Measurements from ENCODE around the gene GSKIP.

Gene GSKIP

GRCh38 chr14:96370528-96370927 is 7.2 kb downstream of the GSKIP start:
- H3K36me3 ChIP-seq (ENCODE audit: low read length) = no peaks in the 10 kb centered on the region
- H3F3A ChIP-seq (ENCODE audit: insufficient read depth) = no peaks in the 10 kb centered on the region
- H3K9ac ChIP-seq (ENCODE audit: low read length) = no peak overlapping the region
- no peaks in the 10 kb centered on the region for H3K9me2 ChIP-seq (replicated peaks; ENCODE audit: insufficient read depth, low read length)
- H3K4me3 ChIP-seq (ENCODE audit: insufficient read depth, low read length, poor library complexity, severe bottlenecking) = no peak overlapping the region
- H3K9me3 ChIP-seq (ENCODE audit: insufficient read depth, low read length) = no peaks in the 10 kb centered on the region
- peaks cover 32% of the 10 kb centered on the region for H3K79me2 ChIP-seq (ENCODE audit: insufficient read depth, low read length)
- H3K27me3 ChIP-seq (ENCODE audit: low read length) = no peaks in the 10 kb centered on the region
- H3K27ac ChIP-seq (ENCODE audit: low read depth, low read length) = no peak overlapping the region
- TF ChIP-seq, protein P1, sequence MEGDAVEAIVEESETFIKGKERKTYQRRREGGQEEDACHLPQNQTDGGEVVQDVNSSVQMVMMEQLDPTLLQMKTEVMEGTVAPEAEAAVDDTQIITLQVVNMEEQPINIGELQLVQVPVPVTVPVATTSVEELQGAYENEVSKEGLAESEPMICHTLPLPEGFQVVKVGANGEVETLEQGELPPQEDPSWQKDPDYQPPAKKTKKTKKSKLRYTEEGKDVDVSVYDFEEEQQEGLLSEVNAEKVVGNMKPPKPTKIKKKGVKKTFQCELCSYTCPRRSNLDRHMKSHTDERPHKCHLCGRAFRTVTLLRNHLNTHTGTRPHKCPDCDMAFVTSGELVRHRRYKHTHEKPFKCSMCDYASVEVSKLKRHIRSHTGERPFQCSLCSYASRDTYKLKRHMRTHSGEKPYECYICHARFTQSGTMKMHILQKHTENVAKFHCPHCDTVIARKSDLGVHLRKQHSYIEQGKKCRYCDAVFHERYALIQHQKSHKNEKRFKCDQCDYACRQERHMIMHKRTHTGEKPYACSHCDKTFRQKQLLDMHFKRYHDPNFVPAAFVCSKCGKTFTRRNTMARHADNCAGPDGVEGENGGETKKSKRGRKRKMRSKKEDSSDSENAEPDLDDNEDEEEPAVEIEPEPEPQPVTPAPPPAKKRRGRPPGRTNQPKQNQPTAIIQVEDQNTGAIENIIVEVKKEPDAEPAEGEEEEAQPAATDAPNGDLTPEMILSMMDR (IDR thresholded peaks at IDR 0.05; ENCODE audit: insufficient read depth, low read length, poor library complexity, severe bottlenecking) = no peak
- no peak for TF ChIP-seq EZH2phosphoT487 (conservative IDR thresholded peaks at IDR 0.05; ENCODE audit: low read length)
- H4K20me1 ChIP-seq (ENCODE audit: low read depth, low read length) = no peaks in the 10 kb centered on the region
- H2AFZ ChIP-seq (ENCODE audit: low read depth, low read length, severe bottlenecking) = no peak overlapping the region
- H3K4me2 ChIP-seq (ENCODE audit: low read depth, low read length, poor library complexity, severe bottlenecking) = no peak overlapping the region

DNA sequence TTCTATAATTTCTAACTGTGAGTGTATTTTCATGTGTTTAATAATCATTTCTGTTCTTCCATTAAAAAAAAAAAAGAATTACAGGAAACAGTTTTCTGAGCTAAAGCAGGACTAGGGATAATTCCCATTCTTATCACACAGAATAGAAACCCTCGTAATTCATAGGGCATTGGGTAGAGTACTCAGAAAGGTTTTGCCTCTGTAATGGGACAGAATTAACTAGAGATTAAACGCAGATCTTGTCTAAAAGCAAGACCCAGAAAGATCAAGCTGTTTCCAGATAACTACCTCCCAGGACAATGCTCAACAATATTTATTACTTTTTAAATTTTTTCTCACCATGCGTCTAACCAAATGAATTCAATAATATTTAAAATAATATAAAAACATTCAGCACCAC is 10.2 kb downstream of the GSKIP start:
- H3K9ac ChIP-seq (ENCODE audit: low read length) = no peak overlapping the region
- H3K4me2 ChIP-seq (ENCODE audit: low read depth, low read length, poor library complexity, severe bottlenecking) = no peak overlapping the region
- H2AFZ ChIP-seq (ENCODE audit: low read depth, low read length, severe bottlenecking) = no peak overlapping the region
- H3K9me2 ChIP-seq (replicated peaks; ENCODE audit: insufficient read depth, low read length) = no peaks in the 10 kb centered on the region
- no peaks in the 10 kb centered on the region for H3K36me3 ChIP-seq (ENCODE audit: low read length)
- H3K27me3 ChIP-seq (ENCODE audit: low read length) = no peaks in the 10 kb centered on the region
- H3K4me3 ChIP-seq (ENCODE audit: insufficient read depth, low read length, poor library complexity, severe bottlenecking) = no peak overlapping the region
- H4K20me1 ChIP-seq (ENCODE audit: low read depth, low read length) = no peaks in the 10 kb centered on the region
- TF ChIP-seq, protein P1 (IDR thresholded peaks at IDR 0.05; ENCODE audit: insufficient read depth, low read length, poor library complexity, severe bottlenecking) = no peak
- no peak for TF ChIP-seq EZH2phosphoT487 (conservative IDR thresholded peaks at IDR 0.05; ENCODE audit: low read length)
- H3F3A ChIP-seq (ENCODE audit: insufficient read depth) = no peaks in the 10 kb centered on the region
- H3K9me3 ChIP-seq (ENCODE audit: insufficient read depth, low read length) = no peaks in the 10 kb centered on the region
- no peak overlapping the region for H3K27ac ChIP-seq (ENCODE audit: low read depth, low read length)
- peaks cover 18% of the 10 kb centered on the region for H3K79me2 ChIP-seq (ENCODE audit: insufficient read depth, low read length)

DNA sequence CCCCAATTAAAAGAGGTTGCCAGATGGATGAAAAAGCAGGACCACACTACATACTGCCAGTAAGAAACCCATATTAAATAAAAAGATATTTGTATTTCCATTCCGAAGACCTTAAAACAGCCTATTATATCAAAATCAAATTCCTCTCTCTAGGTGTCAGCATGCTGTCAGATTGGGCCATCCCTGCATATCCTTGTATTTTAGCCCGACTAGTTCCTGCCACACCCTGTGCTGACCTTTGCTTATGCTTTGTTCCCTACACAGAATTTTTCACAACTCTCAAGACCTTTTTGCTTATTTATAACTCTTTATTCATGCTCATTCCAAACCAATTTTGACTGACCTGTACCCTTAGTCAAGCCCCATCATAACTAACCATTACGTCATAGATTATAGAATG is 12.8 kb downstream of the GSKIP start:
- Histone ChIP-seq H3K9me2 (replicated peaks; ENCODE audit: insufficient read depth, low read length) (no peaks in the 10 kb centered on the region), H3K4me3 (ENCODE audit: insufficient read depth, low read length, poor library complexity, severe bottlenecking) (no peak overlapping the region), H3K79me2 (ENCODE audit: insufficient read depth, low read length) (no peaks in the 10 kb centered on the region; the same call in 1 of the 2 replicates), H3K36me3 (ENCODE audit: low read length) (no peaks in the 10 kb centered on the region), H3K9me3 (ENCODE audit: insufficient read depth, low read length) (no peaks in the 10 kb centered on the region), H4K20me1 (ENCODE audit: low read depth, low read length) (no peaks in the 10 kb centered on the region), H3K27me3 (ENCODE audit: low read length) (no peaks in the 10 kb centered on the region), H3K4me2 (ENCODE audit: low read depth, low read length, poor library complexity, severe bottlenecking) (no peak overlapping the region), H3F3A (ENCODE audit: insufficient read depth) (no peaks in the 10 kb centered on the region), H2AFZ (ENCODE audit: low read depth, low read length, severe bottlenecking) (no peak overlapping the region), H3K27ac (ENCODE audit: low read depth, low read length) (no peak overlapping the region), H3K9ac (ENCODE audit: low read length) (no peak overlapping the region)
- TF ChIP-seq, protein P1 (IDR thresholded peaks at IDR 0.05; ENCODE audit: insufficient read depth, low read length, poor library complexity, severe bottlenecking) = no peak
- no peak for TF ChIP-seq EZH2phosphoT487 (conservative IDR thresholded peaks at IDR 0.05; ENCODE audit: low read length)
